Measurements from ENCODE around the gene HS3ST4.

The HS3ST4 gene

GRCh38 chr16:25691519-25692091, at the start of gene HS3ST4:
Gene HS3ST4, plus strand, starts transcription at chr16:25691959.
- DNase-seq: no peak

GRCh38 chr16:25643633-25644032, 48.1 kb upstream of the HS3ST4 start:
- no peak for DNase-seq

GRCh38 chr16:25656639-25657038, 35.1 kb upstream of the HS3ST4 start:
- no peak for DNase-seq

GRCh38 chr16:25676820-25677219, 14.9 kb upstream of the HS3ST4 start:
- no peak for DNase-seq

GRCh38 chr16:25679511-25679910, 12.2 kb upstream of the HS3ST4 start:
- no peak for DNase-seq

- DNase-seq: no peak
Measured at GRCh38 chr16:25689137-25689836, 2.5 kb upstream of the HS3ST4 start.

GRCh38 chr16:25690552-25691143, 1.1 kb upstream of the HS3ST4 start:
- no peak for DNase-seq

GRCh38 chr16:25692351-25692741, 587 bp downstream of the HS3ST4 start:
- DNase-seq: peak; percentile 15

GRCh38 chr16:25692742-25693508, 1.2 kb downstream of the HS3ST4 start:
- DNase-seq: no peak

GRCh38 chr16:25693631-25694030, 1.9 kb downstream of the HS3ST4 start:
- no peak for DNase-seq

- no peak for DNase-seq
Measured at GRCh38 chr16:25699069-25699468, 7.3 kb downstream of the HS3ST4 start.

- no peak for DNase-seq
Measured at GRCh38 chr16:25700547-25700946, 8.8 kb downstream of the HS3ST4 start.

- no peak for DNase-seq
Measured at GRCh38 chr16:25707553-25707952, 15.8 kb downstream of the HS3ST4 start.

- DNase-seq: no peak
Measured at GRCh38 chr16:25707982-25708583, 16.3 kb downstream of the HS3ST4 start.

- DNase-seq: no peak
Measured at GRCh38 chr16:25709213-25709612, 17.5 kb downstream of the HS3ST4 start.

- DNase-seq: no peak
Measured at GRCh38 chr16:25713785-25714570, 22.2 kb downstream of the HS3ST4 start.

GRCh38 chr16:25716186-25716585, 24.4 kb downstream of the HS3ST4 start:
- DNase-seq: no peak

GRCh38 chr16:25721439-25721838, 29.7 kb downstream of the HS3ST4 start:
- DNase-seq: no peak

- no peak for DNase-seq
Measured at GRCh38 chr16:25726430-25727098, 34.8 kb downstream of the HS3ST4 start.

GRCh38 chr16:25729188-25729915, 37.6 kb downstream of the HS3ST4 start:
- no peak for DNase-seq

- no peak for DNase-seq
Measured at GRCh38 chr16:25730396-25730795, 38.6 kb downstream of the HS3ST4 start.
